Measurements from ENCODE around the gene EMSY.

EMSY gene

DNA sequence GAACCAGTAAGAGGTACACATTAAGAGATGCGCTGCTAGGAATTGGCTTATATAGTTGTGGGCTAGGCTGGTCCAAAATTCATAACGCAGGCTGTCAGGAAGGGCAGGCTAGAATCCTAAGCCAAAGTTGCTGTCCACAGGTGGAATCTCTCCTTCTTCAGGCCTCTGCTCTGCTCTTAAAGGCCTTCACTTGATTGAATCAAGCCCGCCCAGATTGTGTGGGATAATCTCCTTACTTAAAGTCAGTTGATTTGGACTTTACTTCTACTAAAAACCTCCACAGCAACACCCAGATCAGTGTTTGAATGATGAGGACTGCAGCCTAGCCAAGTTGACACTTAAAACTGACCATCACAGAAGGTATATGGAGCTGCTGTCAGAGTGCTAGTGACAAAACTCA, 156.9 kb downstream of the EMSY start:
- no peaks in the 10 kb centered on the region for H3K36me3 ChIP-seq (ENCODE audit: insufficient read depth, low read length)
- no peaks in the 10 kb centered on the region for H3K4me1 ChIP-seq (ENCODE audit: insufficient read depth, low read length)
- peaks cover 2% of the 10 kb centered on the region for H3K9me3 ChIP-seq (ENCODE audit: low read length)
- no peak overlapping the region for H2AFZ ChIP-seq (ENCODE audit: low read depth, low read length)
- H3K27me3 ChIP-seq (ENCODE audit: insufficient read depth, low read length), result no peaks in the 10 kb centered on the region
- H3K4me3 ChIP-seq (ENCODE audit: low read length), result no peak overlapping the region

- Histone ChIP-seq H2AFZ (ENCODE audit: low read depth, low read length) (no peak overlapping the region), H3K4me3 (ENCODE audit: low read length) (no peak overlapping the region), H3K4me1 (ENCODE audit: insufficient read depth, low read length) (no peaks in the 10 kb centered on the region), H3K36me3 (ENCODE audit: insufficient read depth, low read length) (no peaks in the 10 kb centered on the region), H3K9me3 (ENCODE audit: low read length) (peaks cover 2% of the 10 kb centered on the region), H3K27me3 (ENCODE audit: insufficient read depth, low read length) (no peaks in the 10 kb centered on the region)
These were observed 157.6 kb downstream of the EMSY start for GRCh38 chr11:76602431-76602861.
